Lung (tissue), 12 donors: ENCODE measurements around the gene MYO18B. TPM values are rescaled to one million over a fixed set of nuclear protein-coding genes. Genes with fewer than 3 reads are reported as not detected.

Source experiments
- ATAC-seq: fragments of 200-7000 bp; cut with Tn5 transposase; one replicate; pipeline ENCODE4 v1.9.1; 2020; ENCODE audit warnings: moderate number of reproducible peaks; ENCODE audit not compliant: insufficient read depth, low FRiP score
- DNase-seq, 3 donors: peaks; one replicate each; pipeline ENCODE4 v3.0.0-alpha.2; 2013 to 2017
- H3K27ac ChIP-seq, 2 donors: one replicate each; pipeline ENCODE4 v1.5.1; 2013; ENCODE audit warnings: mild to moderate bottlenecking in 2 of 2, moderate library complexity in 2 of 2, control low read depth in 1 of 2, inconsistent platforms in 1 of 2, low read depth in 1 of 2, low read length in 1 of 2
- H3K27me3 ChIP-seq, 3 donors: one replicate each; pipeline ENCODE4 v1.5.1; 2013; ENCODE audit warnings: low read length in 2 of 3; ENCODE audit not compliant: control insufficient read depth in 3 of 3, insufficient read depth in 3 of 3
- H3K36me3 ChIP-seq, 4 donors: one replicate each; pipeline ENCODE4 v1.5.1; 2013; ENCODE audit warnings: low read length in 4 of 4, mild to moderate bottlenecking in 1 of 4, moderate library complexity in 1 of 4; ENCODE audit not compliant: control insufficient read depth in 4 of 4, insufficient read depth in 4 of 4
- H3K4me1 ChIP-seq, 5 donors: one replicate each; pipeline ENCODE4 v1.5.1; 2013; ENCODE audit warnings: low read length in 5 of 5, mild to moderate bottlenecking in 2 of 5, moderate library complexity in 1 of 5; ENCODE audit not compliant: control insufficient read depth in 5 of 5, insufficient read depth in 5 of 5
- H3K4me3 ChIP-seq: one replicate; pipeline ENCODE4 v1.5.1; 2013; ENCODE audit warnings: mild to moderate bottlenecking, control low read depth, moderate library complexity
- H3K9ac ChIP-seq, 2 donors: one replicate each; pipeline ENCODE4 v1.5.1; 2013; ENCODE audit warnings: low read length in 2 of 2, control low read depth in 1 of 2; ENCODE audit not compliant: insufficient read depth in 1 of 2
- H3K9me3 ChIP-seq, 4 donors: one replicate each; pipeline ENCODE4 v1.5.1; 2013; ENCODE audit warnings: low read length in 3 of 4, mild to moderate bottlenecking in 1 of 4, moderate library complexity in 1 of 4; ENCODE audit not compliant: control insufficient read depth in 4 of 4, insufficient read depth in 3 of 4
- WGBS, 2 donors: extraction: QIAGEN DNeasy Blood & Tissue Kit; methylation state at CpG; one replicate each; pipeline ENCODE4 v1.1.7; 2013; 5-methylcytosine and 5-hydroxymethylcytosine counted together
- polyA plus RNA-seq, 2 donors: library from polyadenylated mRNA; stranded (reverse); fragments of 200-250 nt; gene quantifications; one replicate each; pipeline ENCODE4 v1.2.1, GENCODE V29; 2013
- total RNA-seq, 2 donors: library from RNA; depleted of rRNA in 1 of 2; stranded (reverse); fragments of >200 nt in 1 of 2; gene quantifications; one replicate each; pipeline ENCODE4 v1.2.1, GENCODE V29; 2014 to 2021
- TF ChIP-seq, protein P1 (sequence below): IDR thresholded peaks from 2 replicates; pipeline ENCODE4 v1.5.1; 2012; ENCODE audit warnings: mild to moderate bottlenecking; ENCODE audit errors: control extremely low read depth, extremely low read depth
- donor health status: control.
- donor health status: control.
- donor health status: Bipolar disorder and iron deficiency.
- donor health status: healthy.
- donor health status: DM: yes; HTN: yes; CAD: no.

The MYO18B gene
- total and polyA plus RNA-seq, 4 donors: 0.02 to 0.71 (median 0.07) TPM

- H3K27ac ChIP-seq: no peak overlapping the region
- TF ChIP-seq, protein P1, sequence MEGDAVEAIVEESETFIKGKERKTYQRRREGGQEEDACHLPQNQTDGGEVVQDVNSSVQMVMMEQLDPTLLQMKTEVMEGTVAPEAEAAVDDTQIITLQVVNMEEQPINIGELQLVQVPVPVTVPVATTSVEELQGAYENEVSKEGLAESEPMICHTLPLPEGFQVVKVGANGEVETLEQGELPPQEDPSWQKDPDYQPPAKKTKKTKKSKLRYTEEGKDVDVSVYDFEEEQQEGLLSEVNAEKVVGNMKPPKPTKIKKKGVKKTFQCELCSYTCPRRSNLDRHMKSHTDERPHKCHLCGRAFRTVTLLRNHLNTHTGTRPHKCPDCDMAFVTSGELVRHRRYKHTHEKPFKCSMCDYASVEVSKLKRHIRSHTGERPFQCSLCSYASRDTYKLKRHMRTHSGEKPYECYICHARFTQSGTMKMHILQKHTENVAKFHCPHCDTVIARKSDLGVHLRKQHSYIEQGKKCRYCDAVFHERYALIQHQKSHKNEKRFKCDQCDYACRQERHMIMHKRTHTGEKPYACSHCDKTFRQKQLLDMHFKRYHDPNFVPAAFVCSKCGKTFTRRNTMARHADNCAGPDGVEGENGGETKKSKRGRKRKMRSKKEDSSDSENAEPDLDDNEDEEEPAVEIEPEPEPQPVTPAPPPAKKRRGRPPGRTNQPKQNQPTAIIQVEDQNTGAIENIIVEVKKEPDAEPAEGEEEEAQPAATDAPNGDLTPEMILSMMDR: no peak
- DNase-seq: no peak
- 66% methylated on average over 8 of the region's 8 CpGs for WGBS, 2 donors
- no peak overlapping the region for H3K9ac ChIP-seq
- H3K36me3 ChIP-seq: no peaks in the 10 kb centered on the region
- peaks cover 0 to 21% (median 6%) of the 10 kb centered on the region in 4 donors for H3K9me3 ChIP-seq
- no peaks in the 10 kb centered on the region for H3K4me1 ChIP-seq
- no peak overlapping the region for H3K4me3 ChIP-seq
- no peak for ATAC-seq
- H3K27me3 ChIP-seq: peaks cover 0 to 3% (median 0%) of the 10 kb centered on the region in 3 donors
Measured at GRCh38 chr22:25764270-25765015, 22.5 kb downstream of the MYO18B start.

DNA sequence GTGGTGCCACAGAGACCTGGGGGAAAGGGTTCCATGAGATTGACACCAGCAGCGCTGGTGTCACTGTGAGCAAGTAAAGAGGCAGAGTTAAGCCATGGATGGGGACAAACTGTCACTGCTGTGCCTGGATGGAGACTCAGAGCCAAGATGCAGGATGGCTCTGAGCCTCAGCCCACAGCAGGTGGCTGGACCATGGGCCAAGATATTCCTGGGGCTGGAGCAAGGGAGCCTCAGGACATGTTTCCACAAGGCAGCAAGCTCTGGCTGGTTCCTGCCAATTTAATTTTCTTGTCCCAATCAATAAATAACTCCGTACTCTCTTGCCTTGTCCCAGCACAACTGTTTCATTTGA lies 23.0 kb downstream of the MYO18B start:
- TF ChIP-seq, protein P1: no peak
- H3K27ac ChIP-seq: no peak overlapping the region
- no peak for DNase-seq
- no peak overlapping the region for H3K4me3 ChIP-seq
- H3K36me3 ChIP-seq: no peaks in the 10 kb centered on the region
- 88 to 91% methylated on average over 2 of the region's 2 CpGs for WGBS, 2 donors
- peaks cover 0 to 21% (median 6%) of the 10 kb centered on the region in 4 donors for H3K9me3 ChIP-seq
- H3K9ac ChIP-seq: no peak overlapping the region
- no peak for ATAC-seq
- peaks cover 0 to 3% (median 0%) of the 10 kb centered on the region in 3 donors for H3K27me3 ChIP-seq
- H3K4me1 ChIP-seq: no peaks in the 10 kb centered on the region

- TF ChIP-seq, protein P1: no peak
- DNase-seq (no peak), ATAC-seq (no peak)
- peaks cover 0 to 21% (median 6%) of the 10 kb centered on the region in 4 donors for H3K9me3 ChIP-seq
- no peak overlapping the region for H3K4me3 ChIP-seq
- no peaks in the 10 kb centered on the region for H3K36me3 ChIP-seq
- no peaks in the 10 kb centered on the region for H3K4me1 ChIP-seq
- H3K27me3 ChIP-seq: peaks cover 0 to 3% (median 0%) of the 10 kb centered on the region in 3 donors
- H3K27ac ChIP-seq: no peak overlapping the region
- WGBS, 2 donors: 92 to 94% methylated on average over 4 of the region's 4 CpGs
- H3K9ac ChIP-seq: no peak overlapping the region
Measured at GRCh38 chr22:25765801-25766200, 23.8 kb downstream of the MYO18B start.
